ENCODE measurements around the gene CYP1A2.

Gene CYP1A2

GRCh38 chr15:74787251-74788041 lies 38.8 kb downstream of the CYP1A2 start (continued):
- TF ChIP-seq ZNF211 (tag by site-specific recombination; IDR thresholded peaks at IDR 0.05; ENCODE audit: low read depth) = no peak
- TF ChIP-seq ZNF837 (tag by site-specific recombination; IDR thresholded peaks at IDR 0.05) = no peak
- TF ChIP-seq KLF16 (tag by site-specific recombination; IDR thresholded peaks at IDR 0.05) = no peak
- TF ChIP-seq, protein P1, sequence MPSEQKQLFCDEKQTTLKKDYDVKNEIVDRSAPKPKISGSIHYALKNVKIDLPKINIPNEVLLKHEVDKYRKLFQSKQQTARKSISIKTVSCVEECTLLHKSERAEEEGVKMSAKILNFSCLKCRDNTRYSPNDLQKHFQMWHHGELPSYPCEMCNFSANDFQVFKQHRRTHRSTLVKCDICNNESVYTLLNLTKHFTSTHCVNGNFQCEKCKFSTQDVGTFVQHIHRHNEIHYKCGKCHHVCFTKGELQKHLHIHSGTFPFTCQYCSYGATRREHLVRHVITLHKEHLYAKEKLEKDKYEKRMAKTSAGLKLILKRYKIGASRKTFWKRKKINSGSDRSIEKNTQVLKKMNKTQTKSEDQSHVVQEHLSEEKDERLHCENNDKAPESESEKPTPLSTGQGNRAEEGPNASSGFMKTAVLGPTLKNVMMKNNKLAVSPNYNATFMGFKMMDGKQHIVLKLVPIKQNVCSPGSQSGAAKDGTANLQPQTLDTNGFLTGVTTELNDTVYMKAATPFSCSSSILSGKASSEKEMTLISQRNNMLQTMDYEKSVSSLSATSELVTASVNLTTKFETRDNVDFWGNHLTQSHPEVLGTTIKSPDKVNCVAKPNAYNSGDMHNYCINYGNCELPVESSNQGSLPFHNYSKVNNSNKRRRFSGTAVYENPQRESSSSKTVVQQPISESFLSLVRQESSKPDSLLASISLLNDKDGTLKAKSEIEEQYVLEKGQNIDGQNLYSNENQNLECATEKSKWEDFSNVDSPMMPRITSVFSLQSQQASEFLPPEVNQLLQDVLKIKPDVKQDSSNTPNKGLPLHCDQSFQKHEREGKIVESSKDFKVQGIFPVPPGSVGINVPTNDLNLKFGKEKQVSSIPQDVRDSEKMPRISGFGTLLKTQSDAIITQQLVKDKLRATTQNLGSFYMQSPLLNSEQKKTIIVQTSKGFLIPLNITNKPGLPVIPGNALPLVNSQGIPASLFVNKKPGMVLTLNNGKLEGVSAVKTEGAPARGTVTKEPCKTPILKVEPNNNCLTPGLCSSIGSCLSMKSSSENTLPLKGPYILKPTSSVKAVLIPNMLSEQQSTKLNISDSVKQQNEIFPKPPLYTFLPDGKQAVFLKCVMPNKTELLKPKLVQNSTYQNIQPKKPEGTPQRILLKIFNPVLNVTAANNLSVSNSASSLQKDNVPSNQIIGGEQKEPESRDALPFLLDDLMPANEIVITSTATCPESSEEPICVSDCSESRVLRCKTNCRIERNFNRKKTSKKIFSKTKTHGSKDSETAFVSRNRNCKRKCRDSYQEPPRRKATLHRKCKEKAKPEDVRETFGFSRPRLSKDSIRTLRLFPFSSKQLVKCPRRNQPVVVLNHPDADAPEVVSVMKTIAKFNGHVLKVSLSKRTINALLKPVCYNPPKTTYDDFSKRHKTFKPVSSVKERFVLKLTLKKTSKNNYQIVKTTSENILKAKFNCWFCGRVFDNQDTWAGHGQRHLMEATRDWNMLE (tag by site-specific recombination; conservative IDR thresholded peaks at IDR 0.05; ENCODE audit: low read depth) = no peak
- no peak for TF ChIP-seq ZNF701 (tag by site-specific recombination; IDR thresholded peaks at IDR 0.05)
- TF ChIP-seq ZNF221 (tag by site-specific recombination; IDR thresholded peaks at IDR 0.05; ENCODE audit: borderline replicate concordance) = no peak
- no peak for TF ChIP-seq YY1 (tag by site-specific recombination; IDR thresholded peaks at IDR 0.05)
- TF ChIP-seq ZNF24 (tag by site-specific recombination; IDR thresholded peaks at IDR 0.05) = peak; percentile 22; the same call in 1 of the 2 replicates
- no peak for TF ChIP-seq ZNF704 (tag by site-specific recombination; IDR thresholded peaks at IDR 0.05)
- no peak for TF ChIP-seq MZF1 (tag by site-specific recombination; IDR thresholded peaks at IDR 0.05; ENCODE audit: borderline replicate concordance)
- TF ChIP-seq, protein P2, sequence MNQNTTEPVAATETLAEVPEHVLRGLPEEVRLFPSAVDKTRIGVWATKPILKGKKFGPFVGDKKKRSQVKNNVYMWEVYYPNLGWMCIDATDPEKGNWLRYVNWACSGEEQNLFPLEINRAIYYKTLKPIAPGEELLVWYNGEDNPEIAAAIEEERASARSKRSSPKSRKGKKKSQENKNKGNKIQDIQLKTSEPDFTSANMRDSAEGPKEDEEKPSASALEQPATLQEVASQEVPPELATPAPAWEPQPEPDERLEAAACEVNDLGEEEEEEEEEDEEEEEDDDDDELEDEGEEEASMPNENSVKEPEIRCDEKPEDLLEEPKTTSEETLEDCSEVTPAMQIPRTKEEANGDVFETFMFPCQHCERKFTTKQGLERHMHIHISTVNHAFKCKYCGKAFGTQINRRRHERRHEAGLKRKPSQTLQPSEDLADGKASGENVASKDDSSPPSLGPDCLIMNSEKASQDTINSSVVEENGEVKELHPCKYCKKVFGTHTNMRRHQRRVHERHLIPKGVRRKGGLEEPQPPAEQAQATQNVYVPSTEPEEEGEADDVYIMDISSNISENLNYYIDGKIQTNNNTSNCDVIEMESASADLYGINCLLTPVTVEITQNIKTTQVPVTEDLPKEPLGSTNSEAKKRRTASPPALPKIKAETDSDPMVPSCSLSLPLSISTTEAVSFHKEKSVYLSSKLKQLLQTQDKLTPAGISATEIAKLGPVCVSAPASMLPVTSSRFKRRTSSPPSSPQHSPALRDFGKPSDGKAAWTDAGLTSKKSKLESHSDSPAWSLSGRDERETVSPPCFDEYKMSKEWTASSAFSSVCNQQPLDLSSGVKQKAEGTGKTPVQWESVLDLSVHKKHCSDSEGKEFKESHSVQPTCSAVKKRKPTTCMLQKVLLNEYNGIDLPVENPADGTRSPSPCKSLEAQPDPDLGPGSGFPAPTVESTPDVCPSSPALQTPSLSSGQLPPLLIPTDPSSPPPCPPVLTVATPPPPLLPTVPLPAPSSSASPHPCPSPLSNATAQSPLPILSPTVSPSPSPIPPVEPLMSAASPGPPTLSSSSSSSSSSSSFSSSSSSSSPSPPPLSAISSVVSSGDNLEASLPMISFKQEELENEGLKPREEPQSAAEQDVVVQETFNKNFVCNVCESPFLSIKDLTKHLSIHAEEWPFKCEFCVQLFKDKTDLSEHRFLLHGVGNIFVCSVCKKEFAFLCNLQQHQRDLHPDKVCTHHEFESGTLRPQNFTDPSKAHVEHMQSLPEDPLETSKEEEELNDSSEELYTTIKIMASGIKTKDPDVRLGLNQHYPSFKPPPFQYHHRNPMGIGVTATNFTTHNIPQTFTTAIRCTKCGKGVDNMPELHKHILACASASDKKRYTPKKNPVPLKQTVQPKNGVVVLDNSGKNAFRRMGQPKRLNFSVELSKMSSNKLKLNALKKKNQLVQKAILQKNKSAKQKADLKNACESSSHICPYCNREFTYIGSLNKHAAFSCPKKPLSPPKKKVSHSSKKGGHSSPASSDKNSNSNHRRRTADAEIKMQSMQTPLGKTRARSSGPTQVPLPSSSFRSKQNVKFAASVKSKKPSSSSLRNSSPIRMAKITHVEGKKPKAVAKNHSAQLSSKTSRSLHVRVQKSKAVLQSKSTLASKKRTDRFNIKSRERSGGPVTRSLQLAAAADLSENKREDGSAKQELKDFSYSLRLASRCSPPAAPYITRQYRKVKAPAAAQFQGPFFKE (tag by site-specific recombination; IDR thresholded peaks at IDR 0.05; ENCODE audit: borderline replicate concordance) = no peak
- no peak for TF ChIP-seq ZNF747 (tag by site-specific recombination; IDR thresholded peaks at IDR 0.05)
- no peak for TF ChIP-seq ZNF433 (tag by site-specific recombination; IDR thresholded peaks at IDR 0.05; ENCODE audit: low read depth)
- no peak for TF ChIP-seq ZNF521 (tag by site-specific recombination; IDR thresholded peaks at IDR 0.05)
- no peak for TF ChIP-seq ZNF558 (tag by site-specific recombination; IDR thresholded peaks at IDR 0.05)
- 0 out of 2 replicates have a peak, but pooled peaks have one; percentile 91 for TF ChIP-seq ZFHX2 (tag by site-specific recombination; conservative IDR thresholded peaks at IDR 0.05)
- no peak for TF ChIP-seq ZNF23 (tag by site-specific recombination; IDR thresholded peaks at IDR 0.05; ENCODE audit: borderline replicate concordance)
- TF ChIP-seq ZNF639 (tag by site-specific recombination; IDR thresholded peaks at IDR 0.05) = no peak
- no peak for TF ChIP-seq ZNF302 (tag by site-specific recombination; IDR thresholded peaks at IDR 0.05; ENCODE audit: low read depth)
- TF ChIP-seq ZFP41 (tag by site-specific recombination; IDR thresholded peaks at IDR 0.05; ENCODE audit: borderline replicate concordance) = no peak
- peak; percentile 31; the same call in 1 of the 2 replicates for TF ChIP-seq ZNF394 (tag by site-specific recombination; IDR thresholded peaks at IDR 0.05; ENCODE audit: borderline replicate concordance)
- TF ChIP-seq OSR2 (tag by site-specific recombination; IDR thresholded peaks at IDR 0.05) = no peak
- TF ChIP-seq ZNF121 (tag by site-specific recombination; IDR thresholded peaks at IDR 0.05) = no peak
- no peak for TF ChIP-seq ZNF48 (tag by site-specific recombination; IDR thresholded peaks at IDR 0.05)
- no peak for TF ChIP-seq ZNF18 (tag by site-specific recombination; IDR thresholded peaks at IDR 0.05)

Data from HEK293 (cell line).